Measurements from ENCODE around the gene SKP1. TPM values are rescaled to one million over a fixed set of nuclear protein-coding genes. Genes with fewer than 3 reads are reported as not detected.

The SKP1 gene
- total RNA-seq, 1 experiment from 2014 or later, result 220 TPM

DNA sequence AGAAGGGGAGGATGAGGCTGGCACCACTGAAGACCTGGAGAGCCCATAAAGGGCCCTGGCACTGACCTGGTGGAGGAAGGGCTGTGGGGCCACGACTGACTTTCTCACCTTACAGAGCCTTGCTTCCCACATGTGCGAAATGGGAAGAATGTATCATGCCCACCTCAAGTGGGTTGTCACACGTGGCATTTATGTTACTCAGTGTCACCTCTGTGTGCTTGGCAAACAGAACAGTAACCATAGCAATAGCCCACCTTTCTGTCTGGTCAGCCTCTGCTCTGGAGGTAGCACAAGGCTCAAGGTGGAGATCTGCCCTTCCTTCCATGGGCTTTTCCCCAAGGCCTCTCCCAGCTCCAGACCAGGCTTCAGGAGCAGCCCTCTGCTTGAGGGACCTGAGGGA is 45.6 kb downstream of the SKP1 start:
- intact Hi-C loops (cut with micrococcal nuclease), result no loop called here
- Histone ChIP-seq H3K79me2 (ENCODE audit: low read length) (no peaks in the 10 kb centered on the region), H3K36me3 (ENCODE audit: low read depth, low read length) (peaks cover 4% of the 10 kb centered on the region; the same call in 1 of the 2 replicates), H3K9ac (ENCODE audit: low read length) (no peak overlapping the region), H3K4me2 (ENCODE audit: low read length) (no peak overlapping the region), H3K27me3 (ENCODE audit: low read length) (no peaks in the 10 kb centered on the region), H3K4me3 (ENCODE audit: low read length) (no peak overlapping the region), H4K20me1 (ENCODE audit: low read length) (no peaks in the 10 kb centered on the region), H2AFZ (ENCODE audit: low read length) (no peak overlapping the region), H3K27ac (ENCODE audit: low read length) (no peak overlapping the region), H3K9me2 (replicated peaks; ENCODE audit: low read length) (no peaks in the 10 kb centered on the region), H3K4me1 (ENCODE audit: insufficient read depth, low read length) (peaks cover 3% of the 10 kb centered on the region), H3F3A (ENCODE audit: low read length, unreplicated experiment) (peaks cover under 1% of the 10 kb centered on the region), H3K9me3 (ENCODE audit: low read length) (no peaks in the 10 kb centered on the region)
- DNase-seq (no peak), ATAC-seq (no peak)
- TF ChIP-seq EZH2phosphoT487 (IDR thresholded peaks at IDR 0.05; ENCODE audit: borderline replicate concordance, low read length), result no peak
- TF ChIP-seq EZH2 (IDR thresholded peaks at IDR 0.05; ENCODE audit: low read length, unreplicated experiment), result no peak
- TF ChIP-seq CTCF (conservative IDR thresholded peaks at IDR 0.05; ENCODE audit: low read depth, low read length), result no peak
- ChIA-PET POLR2A (ENCODE audit: unreplicated experiment) (no interaction called here), CTCF (no interaction called here)
- no TSS peak for BruUV-seq (replicated peaks)

DNA sequence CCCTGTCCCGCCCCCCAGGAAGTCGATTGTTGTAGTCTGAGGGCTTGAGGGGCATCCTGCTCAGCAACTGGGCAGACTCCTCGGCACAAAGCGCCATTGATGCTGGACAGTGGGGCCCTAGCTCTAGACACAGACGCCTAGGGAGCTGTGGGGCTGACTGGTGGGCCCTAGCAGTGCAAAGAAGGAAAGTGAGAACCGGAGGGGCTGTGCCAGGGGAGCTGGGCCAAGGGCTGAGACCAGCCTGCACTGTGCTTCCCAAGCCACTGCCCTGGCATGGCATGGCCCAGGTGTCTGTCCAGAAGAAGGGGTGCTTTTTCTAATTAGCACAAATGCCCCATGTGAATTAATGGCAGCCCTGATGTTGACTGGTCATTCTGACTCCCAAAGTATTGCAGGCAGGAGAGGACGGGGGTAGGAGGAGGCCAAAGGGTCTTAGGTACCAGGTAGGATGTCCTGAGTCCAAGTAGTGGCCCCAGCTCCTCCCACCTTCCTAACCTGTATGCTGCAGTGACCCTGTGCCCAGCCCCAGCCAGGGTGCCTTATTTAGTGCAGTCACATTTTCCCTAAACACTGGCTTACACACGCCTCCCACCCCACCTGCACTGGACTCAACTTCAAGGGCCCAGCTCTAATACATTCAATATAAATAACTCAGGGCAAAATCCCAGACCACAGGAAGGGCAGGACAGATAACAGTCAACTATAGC is 46.4 kb downstream of the SKP1 start:
- Histone ChIP-seq H3K4me1 (ENCODE audit: insufficient read depth, low read length) (peaks cover 11% of the 10 kb centered on the region), H3K9me2 (replicated peaks; ENCODE audit: low read length) (no peaks in the 10 kb centered on the region), H3K9me3 (ENCODE audit: low read length) (no peaks in the 10 kb centered on the region), H2AFZ (ENCODE audit: low read length) (no peak overlapping the region), H3K9ac (ENCODE audit: low read length) (no peak overlapping the region), H3K4me2 (ENCODE audit: low read length) (no peak overlapping the region), H3F3A (ENCODE audit: low read length, unreplicated experiment) (peaks cover 5% of the 10 kb centered on the region), H3K27me3 (ENCODE audit: low read length) (no peaks in the 10 kb centered on the region), H3K4me3 (ENCODE audit: low read length) (no peak overlapping the region), H3K79me2 (ENCODE audit: low read length) (no peaks in the 10 kb centered on the region), H3K36me3 (ENCODE audit: low read depth, low read length) (peaks cover under 1% of the 10 kb centered on the region; the same call in 1 of the 2 replicates), H3K27ac (ENCODE audit: low read length) (no peak overlapping the region), H4K20me1 (ENCODE audit: low read length) (no peaks in the 10 kb centered on the region)
- ChIA-PET CTCF (no interaction called here), POLR2A (ENCODE audit: unreplicated experiment) (no interaction called here)
- DNase-seq (no peak), ATAC-seq (no peak)
- intact Hi-C loops (cut with micrococcal nuclease), result no loop called here
- BruUV-seq (replicated peaks), result no TSS peak
- no peak for TF ChIP-seq CTCF (conservative IDR thresholded peaks at IDR 0.05; ENCODE audit: low read depth, low read length)
- no peak for TF ChIP-seq EZH2 (IDR thresholded peaks at IDR 0.05; ENCODE audit: low read length, unreplicated experiment)
- no peak for TF ChIP-seq EZH2phosphoT487 (IDR thresholded peaks at IDR 0.05; ENCODE audit: borderline replicate concordance, low read length)

DNA sequence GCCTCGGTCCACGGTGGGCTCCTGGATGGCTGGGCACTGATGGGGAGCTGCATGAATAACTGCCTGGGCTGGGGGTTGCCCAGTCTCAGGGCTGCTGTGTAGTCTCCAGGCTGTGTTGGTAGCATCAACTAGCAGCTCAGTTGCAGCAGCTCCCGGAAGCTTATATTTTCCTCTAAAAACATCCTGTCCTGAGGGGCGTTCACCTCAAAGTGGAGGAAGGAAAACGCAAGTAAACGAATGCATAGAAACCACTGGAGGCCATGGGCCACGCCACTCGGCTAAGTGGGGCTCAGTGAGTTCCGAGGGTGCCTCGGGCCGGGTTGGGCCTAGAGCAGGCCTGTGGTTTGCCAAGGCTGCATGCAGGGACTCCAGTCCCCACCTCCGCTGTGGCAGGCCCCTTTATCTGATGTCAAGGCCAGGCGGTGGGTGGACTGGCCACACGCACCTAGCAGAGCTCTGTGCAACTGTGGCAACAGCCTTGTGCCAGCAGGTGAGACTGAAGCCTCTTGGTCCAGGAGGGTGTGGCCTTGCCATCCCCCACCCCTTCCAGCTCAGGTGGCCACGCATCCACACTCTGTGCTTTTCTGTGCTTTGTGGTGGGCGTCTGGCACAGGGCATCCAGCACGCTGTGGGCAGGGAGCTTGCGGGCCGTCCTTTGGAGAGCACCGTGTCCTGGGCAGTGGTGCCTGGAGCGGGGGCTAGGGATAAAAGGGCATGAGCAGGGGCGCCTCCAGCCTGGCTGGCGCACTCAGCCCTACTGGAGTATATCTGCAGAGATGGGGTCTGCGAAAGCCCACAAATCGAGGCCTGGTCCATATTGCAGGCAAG is 47.1 kb downstream of the SKP1 start:
- H3K27me3 ChIP-seq (ENCODE audit: low read length), result no peaks in the 10 kb centered on the region
- no peak overlapping the region for H3K27ac ChIP-seq (ENCODE audit: low read length)
- TF ChIP-seq EZH2phosphoT487 (IDR thresholded peaks at IDR 0.05; ENCODE audit: borderline replicate concordance, low read length) (no peak), EZH2 (IDR thresholded peaks at IDR 0.05; ENCODE audit: low read length, unreplicated experiment) (no peak), CTCF (conservative IDR thresholded peaks at IDR 0.05; ENCODE audit: low read depth, low read length) (no peak)
- no peaks in the 10 kb centered on the region for H3K9me3 ChIP-seq (ENCODE audit: low read length)
- no peak overlapping the region for H2AFZ ChIP-seq (ENCODE audit: low read length)
- no peaks in the 10 kb centered on the region for H3K9me2 ChIP-seq (replicated peaks; ENCODE audit: low read length)
- H3K9ac ChIP-seq (ENCODE audit: low read length), result no peak overlapping the region
- H3K36me3 ChIP-seq (ENCODE audit: low read depth, low read length), result no peaks in the 10 kb centered on the region
- DNase-seq (no peak), ATAC-seq (no peak)
- no peaks in the 10 kb centered on the region for H4K20me1 ChIP-seq (ENCODE audit: low read length)
- BruUV-seq (replicated peaks), result no TSS peak
- H3K4me1 ChIP-seq (ENCODE audit: insufficient read depth, low read length), result peaks cover 17% of the 10 kb centered on the region
- peaks cover 5% of the 10 kb centered on the region for H3F3A ChIP-seq (ENCODE audit: low read length, unreplicated experiment)
- H3K79me2 ChIP-seq (ENCODE audit: low read length), result no peaks in the 10 kb centered on the region
- no peak overlapping the region for H3K4me2 ChIP-seq (ENCODE audit: low read length)
- intact Hi-C loops (cut with micrococcal nuclease), result no loop called here
- CTCF ChIA-PET, result no interaction called here
- POLR2A ChIA-PET (ENCODE audit: unreplicated experiment), result no interaction called here
- H3K4me3 ChIP-seq (ENCODE audit: low read length), result no peak overlapping the region

Data from PC-3 (cell line).